Fibroblast of the aortic adventitia (primary cell): Measurements from ENCODE around the gene CYP26C1. TPM values are rescaled to one million over a fixed set of nuclear protein-coding genes. Genes with fewer than 3 reads are reported as not detected.
A peak's percentile ranks its signal among the peaks of the same experiment; 100 is the strongest.

Source experiments
- DNase-seq: peaks from one replicate; pipeline ENCODE4 v3.0.0-alpha.2; 2010; ENCODE audit warnings: low read depth
- H3K4me3 ChIP-seq: 2 replicates; pipeline ENCODE4 v1.5.1; 2011; ENCODE audit warnings: low read depth, mild to moderate bottlenecking, control low read depth, low read length, moderate library complexity
- total RNA-seq: library from RNA; depleted of rRNA; stranded (reverse); fragments of >200 nt; gene quantifications from 2 replicates; pipeline ENCODE4 v1.2.3, GENCODE V29; 2012; ENCODE audit warnings: low replicate concordance
- TF ChIP-seq, protein P1 (sequence below): IDR thresholded peaks from 2 replicates; pipeline ENCODE4 v1.5.1; 2011; ENCODE audit warnings: mild to moderate bottlenecking, low read length, control low read depth, inconsistent platforms; ENCODE audit not compliant: insufficient read depth

CYP26C1 gene
- total RNA-seq, 1 donor, result 0.09 TPM

DNA sequence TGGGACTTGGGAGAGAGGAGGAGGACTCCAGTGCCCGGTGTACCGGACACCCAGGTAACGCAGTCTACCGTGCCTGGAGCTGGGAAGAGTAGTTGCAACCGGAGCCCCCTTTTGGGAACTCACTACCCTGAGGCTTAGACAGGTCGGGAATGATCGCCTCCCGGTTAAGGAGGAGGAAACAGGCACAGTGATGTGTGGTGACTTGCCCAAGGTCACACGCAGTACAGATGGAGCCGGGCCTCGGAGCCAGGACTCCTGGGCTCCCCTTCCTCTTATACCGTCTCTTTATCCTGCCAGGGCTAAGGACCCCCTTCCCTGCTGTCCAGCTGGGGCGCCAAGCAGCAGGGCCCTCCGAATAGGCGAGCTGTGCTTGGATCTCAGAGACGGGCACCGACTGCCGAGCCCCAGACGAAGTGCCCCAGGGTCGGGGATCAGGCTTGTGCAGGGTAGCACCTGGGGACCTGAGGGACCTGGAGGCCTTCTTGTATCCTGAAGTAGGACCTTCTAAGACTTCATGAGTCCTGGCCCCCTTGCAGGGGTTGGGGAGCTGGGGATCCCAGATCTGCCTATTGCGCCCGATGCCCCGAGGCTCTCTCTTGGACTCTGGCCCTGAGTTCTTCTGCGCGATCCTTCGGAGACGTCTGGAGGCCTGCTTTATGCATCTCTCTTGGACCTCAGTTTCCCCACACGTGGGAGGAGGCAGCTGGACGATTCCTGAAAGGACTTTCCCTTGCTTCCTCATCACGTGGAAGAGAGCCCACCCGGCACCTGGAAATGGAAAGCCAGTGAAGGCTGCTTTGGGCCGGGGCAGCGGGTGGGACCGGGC lies 12.3 kb downstream of the CYP26C1 start:
- TF ChIP-seq, protein P1, sequence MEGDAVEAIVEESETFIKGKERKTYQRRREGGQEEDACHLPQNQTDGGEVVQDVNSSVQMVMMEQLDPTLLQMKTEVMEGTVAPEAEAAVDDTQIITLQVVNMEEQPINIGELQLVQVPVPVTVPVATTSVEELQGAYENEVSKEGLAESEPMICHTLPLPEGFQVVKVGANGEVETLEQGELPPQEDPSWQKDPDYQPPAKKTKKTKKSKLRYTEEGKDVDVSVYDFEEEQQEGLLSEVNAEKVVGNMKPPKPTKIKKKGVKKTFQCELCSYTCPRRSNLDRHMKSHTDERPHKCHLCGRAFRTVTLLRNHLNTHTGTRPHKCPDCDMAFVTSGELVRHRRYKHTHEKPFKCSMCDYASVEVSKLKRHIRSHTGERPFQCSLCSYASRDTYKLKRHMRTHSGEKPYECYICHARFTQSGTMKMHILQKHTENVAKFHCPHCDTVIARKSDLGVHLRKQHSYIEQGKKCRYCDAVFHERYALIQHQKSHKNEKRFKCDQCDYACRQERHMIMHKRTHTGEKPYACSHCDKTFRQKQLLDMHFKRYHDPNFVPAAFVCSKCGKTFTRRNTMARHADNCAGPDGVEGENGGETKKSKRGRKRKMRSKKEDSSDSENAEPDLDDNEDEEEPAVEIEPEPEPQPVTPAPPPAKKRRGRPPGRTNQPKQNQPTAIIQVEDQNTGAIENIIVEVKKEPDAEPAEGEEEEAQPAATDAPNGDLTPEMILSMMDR, result no peak
- no peak overlapping the region for H3K4me3 ChIP-seq
- DNase-seq, result no peak

GRCh38 chr10:93073539-93074146 lies 13.0 kb downstream of the CYP26C1 start, which contains the start of gene CYP26A1:
TSS of gene CYP26A1 (plus strand) at chr10:93073893. CDS start at chr10:93073935, 42 bp downstream.
- TF ChIP-seq, protein P1, result no peak
- no peak for DNase-seq
- peak within 1 kb of the TSS; percentile 25 for H3K4me3 ChIP-seq

- DNase-seq, result no peak
- TF ChIP-seq, protein P1, result no peak
- H3K4me3 ChIP-seq, result no peak overlapping the region
Observed at GRCh38 chr10:93074147-93074596, 13.6 kb downstream of the CYP26C1 start.

DNA sequence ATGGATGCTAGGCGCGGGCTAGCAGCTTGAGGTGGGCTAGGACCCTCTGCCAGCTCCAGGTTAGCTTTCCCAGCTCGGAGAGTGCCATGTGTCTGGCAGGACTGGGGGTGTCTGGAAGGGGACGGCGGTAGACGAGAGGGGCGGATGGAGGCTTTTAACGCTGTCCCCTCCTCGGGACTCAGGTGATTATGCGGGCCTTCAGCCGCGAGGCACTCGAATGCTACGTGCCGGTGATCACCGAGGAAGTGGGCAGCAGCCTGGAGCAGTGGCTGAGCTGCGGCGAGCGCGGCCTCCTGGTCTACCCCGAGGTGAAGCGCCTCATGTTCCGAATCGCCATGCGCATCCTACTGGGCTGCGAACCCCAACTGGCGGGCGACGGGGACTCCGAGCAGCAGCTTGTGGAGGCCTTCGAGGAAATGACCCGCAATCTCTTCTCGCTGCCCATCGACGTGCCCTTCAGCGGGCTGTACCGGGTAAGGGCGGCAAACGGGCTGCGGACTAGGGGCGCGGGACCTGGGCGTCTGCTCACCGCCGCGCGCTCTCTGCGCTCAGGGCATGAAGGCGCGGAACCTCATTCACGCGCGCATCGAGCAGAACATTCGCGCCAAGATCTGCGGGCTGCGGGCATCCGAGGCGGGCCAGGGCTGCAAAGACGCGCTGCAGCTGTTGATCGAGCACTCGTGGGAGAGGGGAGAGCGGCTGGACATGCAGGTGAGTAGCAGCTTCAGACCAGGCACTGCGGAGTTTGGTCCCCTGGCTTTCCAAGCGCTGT lies 14.2 kb downstream of the CYP26C1 start:
- H3K4me3 ChIP-seq, result no peak overlapping the region
- no peak for DNase-seq
- TF ChIP-seq, protein P1, result no peak

GRCh38 chr10:93075369-93076221 lies 15.0 kb downstream of the CYP26C1 start:
- TF ChIP-seq, protein P1, result no peak
- DNase-seq, result no peak
- H3K4me3 ChIP-seq, result no peak overlapping the region

DNA sequence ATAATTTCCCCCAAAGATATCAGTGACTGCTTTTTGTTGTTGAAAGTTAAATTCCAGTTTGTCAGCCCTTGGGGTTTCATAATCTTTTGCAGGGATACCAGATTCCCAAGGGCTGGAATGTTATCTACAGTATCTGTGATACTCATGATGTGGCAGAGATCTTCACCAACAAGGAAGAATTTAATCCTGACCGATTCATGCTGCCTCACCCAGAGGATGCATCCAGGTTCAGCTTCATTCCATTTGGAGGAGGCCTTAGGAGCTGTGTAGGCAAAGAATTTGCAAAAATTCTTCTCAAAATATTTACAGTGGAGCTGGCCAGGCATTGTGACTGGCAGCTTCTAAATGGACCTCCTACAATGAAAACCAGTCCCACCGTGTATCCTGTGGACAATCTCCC lies 16.3 kb downstream of the CYP26C1 start:
- DNase-seq, result no peak

More for the DNA sequence above, 16.3 kb downstream of the CYP26C1 start:
- TF ChIP-seq, protein P1, result no peak
- H3K4me3 ChIP-seq, result no peak overlapping the region
